WTC11 (cell line): ENCODE measurements around the gene EPX. TPM values are rescaled to one million over a fixed set of nuclear protein-coding genes. Genes with fewer than 3 reads are reported as not detected.

Experiments used
- CREB1 ChIP-seq: sonication (generic); formaldehyde crosslinking; IDR thresholded peaks from 2 replicates; pipeline ENCODE4 v1.8.0; 2023; ENCODE audit warnings: mild to moderate bottlenecking, missing genetic modification reagents
- ERG ChIP-seq: fragments of 250-450 bp; sonication (Bioruptor Pico); IDR thresholded peaks from 2 replicates; pipeline ENCODE4 v1.8.0; 2021; ENCODE audit warnings: mild to moderate bottlenecking
- JUN ChIP-seq: sonication (generic); formaldehyde crosslinking; IDR thresholded peaks from 2 replicates; pipeline ENCODE4 v1.8.0; 2023; ENCODE audit warnings: mild to moderate bottlenecking, missing genetic modification reagents
- ZNF219 ChIP-seq: sonication (generic); formaldehyde crosslinking; IDR thresholded peaks from 2 replicates; pipeline ENCODE4 v1.8.0; 2023; ENCODE audit warnings: missing genetic modification reagents, mild to moderate bottlenecking, borderline replicate concordance
- total RNA-seq: library from RNA; stranded (reverse); gene quantifications from 3 replicates; pipeline ENCODE4 v1.2.3, GENCODE V29; 2021

The EPX gene
- total RNA-seq, 1 experiment from 2014 or later: not detected

GRCh38 chr17:58253082-58253481 is 60.6 kb downstream of the EPX start (continued):
- TF ChIP-seq ERG (CRISPR knock-in tag): no peak
- TF ChIP-seq ZNF219 (CRISPR knock-in tag): no peak
- TF ChIP-seq CREB1 (CRISPR knock-in tag): no peak
- TF ChIP-seq JUN (CRISPR knock-in tag): no peak

Other genes starting within 250 kb of the EPX start
- gene CUEDC1, start 237.3 kb upstream of the EPX start, total RNA-seq: 6.5 to 12.2 TPM (median 9.4 TPM) in 3 replicates
- 43.1 to 43.8 TPM (median 43.3 TPM) in 3 replicates for gene VEZF1, start 204.5 kb upstream of the EPX start, total RNA-seq
- 349 to 387 TPM (median 366 TPM) in 3 replicates for gene SRSF1, start 185.5 kb upstream of the EPX start, total RNA-seq
- 32.1 to 34.6 TPM (median 32.2 TPM) in 3 replicates for gene DYNLL2, start 109.3 kb upstream of the EPX start, total RNA-seq
- gene OR4D1, start 44.3 kb upstream of the EPX start, total RNA-seq: 0.17 to 0.41 TPM (median 0.39 TPM) in 3 replicates
- not detected in 3 replicates for gene OR4D2, start 25.7 kb upstream of the EPX start, total RNA-seq
- gene MKS1, start 26.5 kb downstream of the EPX start, total RNA-seq: 18.6 to 24.2 TPM (median 18.9 TPM) in 3 replicates
- gene LPO, start 45.9 kb downstream of the EPX start, total RNA-seq: 0.20 to 0.50 TPM (median 0.23 TPM) in 3 replicates
- gene MPO, start 88.2 kb downstream of the EPX start, total RNA-seq: not detected in 3 replicates
- 10.9 to 19.0 TPM (median 16.4 TPM) in 3 replicates for gene TSPOAP1, start 136.1 kb downstream of the EPX start, total RNA-seq
- 85.5 to 91.1 TPM (median 89.3 TPM) in 3 replicates for gene SUPT4H1, start 159.5 kb downstream of the EPX start, total RNA-seq
- 3.2 to 3.6 TPM (median 3.5 TPM) in 3 replicates for gene RNF43, start 224.8 kb downstream of the EPX start, total RNA-seq